ENCODE data around the gene TMEM145.
A peak's percentile ranks its signal among the peaks of the same experiment; 100 is the strongest.

Gene TMEM145

GRCh38 chr19:42281146-42281826, 31.8 kb upstream of the TMEM145 start:
- in situ Hi-C loops (cut with MboI; ENCODE audit: low sequenced_read_pairs, unreplicated experiment) = no loop called here
- DNase-seq (ENCODE audit: low spot score) = no peak
- no peak for TF ChIP-seq CTCF (IDR thresholded peaks at IDR 0.05; ENCODE audit: borderline replicate concordance, control extremely low read depth, extremely low read depth, insufficient read depth, missing control alignments)

GRCh38 chr19:42281827-42282762, 31.0 kb upstream of the TMEM145 start:
- no peak for DNase-seq (ENCODE audit: low spot score)

GRCh38 chr19:42282819-42283187, 30.3 kb upstream of the TMEM145 start:
- TF ChIP-seq CTCF (IDR thresholded peaks at IDR 0.05; ENCODE audit: borderline replicate concordance, control extremely low read depth, extremely low read depth, insufficient read depth, missing control alignments) = no peak
- no peak for DNase-seq (ENCODE audit: low spot score)
- in situ Hi-C loops (cut with MboI; ENCODE audit: low sequenced_read_pairs, unreplicated experiment) = no loop called here

More at GRCh38 chr19:42281827-42282762, 31.0 kb upstream of the TMEM145 start:
- no peak for TF ChIP-seq CTCF (IDR thresholded peaks at IDR 0.05; ENCODE audit: borderline replicate concordance, control extremely low read depth, extremely low read depth, insufficient read depth, missing control alignments)
- in situ Hi-C loops (cut with MboI; ENCODE audit: low sequenced_read_pairs, unreplicated experiment) = no loop called here

GRCh38 chr19:42283188-42284065, 29.7 kb upstream of the TMEM145 start:
- peak; percentile 96 for DNase-seq (ENCODE audit: low spot score)
- in situ Hi-C loops (cut with MboI; ENCODE audit: low sequenced_read_pairs, unreplicated experiment) = no loop called here

GRCh38 chr19:42284066-42284501, 29.0 kb upstream of the TMEM145 start:
- DNase-seq (ENCODE audit: low spot score) = peak; percentile 94
- in situ Hi-C loops (cut with MboI; ENCODE audit: low sequenced_read_pairs, unreplicated experiment) = no loop called here
- no peak for TF ChIP-seq CTCF (IDR thresholded peaks at IDR 0.05; ENCODE audit: borderline replicate concordance, control extremely low read depth, extremely low read depth, insufficient read depth, missing control alignments)

More at GRCh38 chr19:42283188-42284065, 29.7 kb upstream of the TMEM145 start:
- peak; percentile 13 for TF ChIP-seq CTCF (IDR thresholded peaks at IDR 0.05; ENCODE audit: borderline replicate concordance, control extremely low read depth, extremely low read depth, insufficient read depth, missing control alignments)
